IPS DF 19.7 (cell line): ENCODE data around the gene FOXRED1.
"Not testable (repeated sequence)": the region's sequence is repeated elsewhere in the genome, so short reads cannot be mapped to it uniquely, and the experiment has no call there.

ENCODE experiments used
- DNase-seq: peaks from one replicate; pipeline ENCODE4 v3.0.0-alpha.2; 2013; ENCODE audit warnings: low read depth, low spot score

FOXRED1 gene

DNA sequence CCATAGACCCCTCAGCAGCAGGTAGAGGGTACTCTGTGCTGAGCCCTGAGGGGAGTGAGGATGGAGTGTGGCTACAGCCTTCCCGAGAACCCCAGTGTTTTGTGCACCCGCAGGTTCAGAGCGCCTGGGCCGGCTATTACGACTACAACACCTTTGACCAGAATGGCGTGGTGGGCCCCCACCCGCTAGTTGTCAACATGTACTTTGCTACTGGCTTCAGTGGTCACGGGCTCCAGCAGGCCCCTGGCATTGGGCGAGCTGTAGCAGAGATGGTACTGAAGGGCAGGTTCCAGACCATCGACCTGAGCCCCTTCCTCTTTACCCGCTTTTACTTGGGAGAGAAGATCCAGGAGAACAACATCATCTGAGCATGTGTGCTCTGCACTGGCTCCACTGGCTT, 8.4 kb downstream of the FOXRED1 start:
- no peak for DNase-seq

DNA sequence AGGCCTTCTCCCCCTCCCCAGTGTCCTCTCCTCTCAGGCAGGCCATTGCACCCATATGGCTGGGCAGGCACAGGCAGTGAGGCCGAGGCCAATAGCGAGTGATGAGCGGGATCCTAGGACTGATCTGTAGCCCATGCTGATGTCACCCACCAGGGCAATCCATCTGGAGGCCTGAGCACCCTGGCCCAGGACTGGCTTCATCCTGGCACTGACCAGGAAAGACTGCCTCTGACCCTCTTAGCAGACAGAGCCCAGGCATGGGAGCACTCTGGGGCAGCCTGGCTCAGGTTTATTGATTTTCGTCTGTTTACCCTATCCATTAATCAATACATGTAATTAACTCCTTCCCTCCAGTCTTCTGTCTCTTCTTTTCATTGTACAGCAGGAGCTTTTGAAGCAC, 8.8 kb downstream of the FOXRED1 start:
- no peak for DNase-seq

DNA sequence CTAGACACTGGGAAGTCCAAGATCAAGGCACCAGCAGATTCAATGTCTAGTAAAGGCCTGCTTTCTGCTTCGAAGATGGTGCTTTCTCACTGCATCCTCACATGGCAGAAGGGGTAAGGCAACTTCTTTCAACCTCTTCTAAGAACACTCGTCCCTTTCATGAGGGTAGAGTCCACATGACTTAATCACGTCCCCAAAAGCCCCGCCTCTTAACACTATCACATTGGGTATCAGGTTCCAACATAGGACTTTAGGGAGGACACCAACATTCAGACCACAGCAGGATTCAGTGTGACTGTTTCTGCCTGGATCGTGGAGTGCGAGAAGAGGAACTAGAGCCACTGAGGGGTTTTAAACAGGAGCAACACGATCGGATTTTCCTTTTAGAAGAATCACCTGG, 10.2 kb downstream of the FOXRED1 start:
- DNase-seq, result no peak

DNA sequence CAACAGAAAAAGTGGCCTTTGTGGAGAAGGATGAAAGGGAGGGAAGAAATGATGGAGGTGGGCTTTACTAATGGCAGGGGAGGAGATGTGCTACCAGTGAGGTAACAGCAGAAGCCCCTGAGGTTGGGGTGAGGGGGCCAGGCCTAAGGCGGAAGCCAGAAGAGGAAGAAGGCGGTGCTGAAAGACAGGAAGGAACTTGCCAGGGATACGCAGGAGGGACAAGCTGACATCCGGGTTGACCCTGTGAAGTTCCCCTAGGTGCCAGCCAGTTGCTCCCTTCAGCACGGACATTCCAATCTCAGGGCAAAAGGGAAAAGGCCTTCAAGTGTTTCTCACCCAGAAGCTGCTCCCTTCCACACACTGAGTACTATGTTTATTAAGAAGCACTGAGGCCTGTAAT, 11.6 kb downstream of the FOXRED1 start:
- no peak for DNase-seq

DNA sequence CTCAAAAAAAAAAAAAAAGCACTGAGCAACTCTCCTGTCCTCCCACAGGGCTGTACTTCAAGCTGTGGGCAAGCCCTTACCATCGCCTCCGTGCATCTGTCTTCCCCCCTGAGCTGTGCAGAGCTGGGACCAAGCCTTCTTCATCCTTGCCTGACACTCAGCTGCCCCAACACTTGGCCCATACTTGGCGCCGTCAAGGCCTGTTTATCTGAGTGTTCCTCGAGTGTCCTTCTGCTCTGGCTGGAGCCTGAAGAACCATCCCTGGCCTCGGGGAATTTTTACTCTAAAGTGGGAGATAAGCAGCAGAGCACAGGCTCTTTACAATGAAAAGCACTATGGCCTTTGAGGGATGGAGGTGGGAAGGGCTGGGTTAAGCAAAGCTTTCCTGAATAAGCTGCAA, 12.3 kb downstream of the FOXRED1 start:
- no peak for DNase-seq

DNA sequence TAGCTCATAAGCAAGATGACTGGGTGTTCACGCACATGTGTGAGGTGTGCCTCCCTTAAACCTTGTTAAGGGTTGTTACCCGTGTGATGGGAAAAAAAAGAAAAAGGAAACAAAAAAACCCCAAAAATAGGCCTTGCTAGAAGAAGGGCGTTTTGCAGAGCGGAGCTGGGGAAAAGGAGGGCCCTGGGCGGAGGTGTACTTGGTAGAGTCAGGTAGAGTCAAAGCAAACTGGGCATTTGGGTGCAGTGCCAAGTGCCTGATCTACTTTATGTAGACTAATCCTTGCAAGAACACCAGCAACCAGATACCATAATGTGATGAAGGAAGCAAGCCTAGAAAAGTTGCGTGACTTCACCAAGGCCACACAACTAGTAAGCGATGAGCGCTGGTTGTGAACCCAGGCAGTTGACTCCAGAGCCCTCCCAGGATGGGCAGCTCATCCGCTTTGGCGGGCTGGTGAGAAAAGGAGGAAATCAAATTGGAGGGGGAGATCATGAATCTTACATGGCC, 12.8 kb downstream of the FOXRED1 start:
- no peak for DNase-seq

DNA sequence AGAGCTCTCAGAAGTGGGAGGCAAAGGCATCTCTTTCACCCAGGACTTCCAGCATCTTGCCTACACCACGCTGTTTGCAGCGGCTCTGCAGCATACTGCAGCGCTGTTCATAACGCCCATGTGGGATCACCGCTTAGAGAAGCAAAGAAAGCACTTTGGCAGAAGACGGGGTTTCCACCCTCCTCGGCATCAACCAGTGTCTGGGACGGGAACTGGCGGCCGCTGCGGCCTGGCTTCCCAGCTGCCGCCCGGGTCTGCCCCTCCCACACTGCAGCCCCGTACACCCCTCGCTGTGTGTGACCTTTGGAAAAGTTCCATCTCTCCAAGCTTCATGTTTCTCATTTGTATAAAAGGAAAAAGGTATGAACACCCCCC, 13.4 kb downstream of the FOXRED1 start:
- no peak for DNase-seq

DNA sequence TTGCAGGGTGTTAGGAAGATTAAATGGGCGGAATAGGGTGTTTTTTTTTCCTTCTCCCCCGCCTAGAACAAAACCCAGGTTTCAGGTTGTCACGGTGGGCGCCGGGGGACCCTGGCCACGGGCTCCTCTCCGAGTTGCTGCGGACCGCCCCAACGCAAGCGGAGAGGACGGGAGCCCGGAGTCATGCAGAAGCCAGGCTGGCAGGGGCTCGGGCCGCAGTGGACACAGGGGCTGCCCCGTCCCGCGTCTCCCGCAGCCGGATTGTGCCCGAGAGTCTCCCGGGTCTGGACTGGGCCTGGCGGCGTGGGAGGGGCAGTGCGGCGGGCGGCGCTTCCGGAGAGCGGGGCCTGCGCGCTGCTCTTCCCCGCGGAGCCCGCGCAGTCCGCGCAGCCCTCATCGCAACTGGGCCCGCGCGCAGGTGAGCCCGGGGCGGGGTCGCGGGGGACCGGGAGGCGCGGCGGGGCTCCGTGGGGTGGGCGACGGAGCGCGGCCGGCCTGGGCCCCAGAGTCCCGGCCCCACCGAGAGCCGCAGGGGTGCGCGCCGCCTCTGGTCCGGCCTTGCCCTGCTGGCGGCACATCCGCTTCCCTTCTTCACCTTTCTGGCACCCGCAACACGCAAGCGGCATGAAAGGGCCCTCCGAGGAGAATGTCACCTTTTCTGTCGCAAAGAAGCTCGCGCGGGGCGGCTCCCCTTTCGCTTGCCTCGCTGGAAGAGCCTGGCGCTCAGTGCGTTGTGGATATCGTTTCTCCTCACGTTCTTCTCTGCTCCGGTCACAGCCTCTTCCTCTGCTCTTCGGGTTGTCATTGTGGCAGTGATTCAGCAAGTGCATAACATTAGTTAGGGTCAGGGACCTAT, 14.0 kb downstream of the FOXRED1 start, which contains the start of gene TIRAP:
TSS of gene TIRAP (plus strand) at position 358 of the 856 bp plus-strand sequence. CDS start 7,802 bp downstream, outside the sequence.
- DNase-seq, result no peak

DNA sequence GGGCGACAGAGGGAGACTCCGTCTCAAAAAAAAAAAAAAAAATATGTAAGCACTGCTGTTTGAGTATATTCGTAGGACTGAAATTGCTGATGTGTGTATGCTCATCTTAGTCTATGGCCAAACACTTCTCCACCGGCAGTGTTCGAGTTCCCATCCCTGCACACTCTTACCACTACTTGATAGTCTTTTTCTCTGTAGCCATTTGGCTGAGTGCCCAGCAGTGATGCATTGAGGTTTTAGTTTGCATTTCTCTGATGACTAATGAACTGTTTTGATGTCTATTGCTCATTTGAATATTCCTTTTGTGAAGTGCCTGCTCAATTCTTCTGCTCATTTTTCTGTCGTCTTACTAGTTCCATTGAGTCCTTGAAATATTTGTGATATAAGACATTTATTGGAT, 15.9 kb downstream of the FOXRED1 start:
- DNase-seq, result no peak

DNA sequence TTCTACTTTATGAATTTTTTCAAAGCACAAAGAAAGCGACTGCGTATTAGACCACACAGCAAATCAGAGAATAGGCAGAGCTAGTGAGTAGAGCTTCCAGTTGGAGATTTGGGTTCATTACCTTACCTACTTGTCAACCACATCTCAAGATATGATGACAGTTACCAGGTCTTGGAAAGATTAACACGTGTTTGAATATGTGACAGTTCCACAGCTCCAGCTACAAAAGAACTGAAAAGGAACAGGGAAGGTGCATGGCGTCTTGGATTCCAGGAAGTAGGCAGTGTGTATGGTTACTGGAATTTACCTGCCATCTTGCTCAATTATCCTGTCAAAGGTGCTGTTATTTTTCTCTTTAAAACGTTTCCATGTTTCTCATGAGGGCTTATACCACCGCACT, 19.3 kb downstream of the FOXRED1 start:
- no peak for DNase-seq

DNA sequence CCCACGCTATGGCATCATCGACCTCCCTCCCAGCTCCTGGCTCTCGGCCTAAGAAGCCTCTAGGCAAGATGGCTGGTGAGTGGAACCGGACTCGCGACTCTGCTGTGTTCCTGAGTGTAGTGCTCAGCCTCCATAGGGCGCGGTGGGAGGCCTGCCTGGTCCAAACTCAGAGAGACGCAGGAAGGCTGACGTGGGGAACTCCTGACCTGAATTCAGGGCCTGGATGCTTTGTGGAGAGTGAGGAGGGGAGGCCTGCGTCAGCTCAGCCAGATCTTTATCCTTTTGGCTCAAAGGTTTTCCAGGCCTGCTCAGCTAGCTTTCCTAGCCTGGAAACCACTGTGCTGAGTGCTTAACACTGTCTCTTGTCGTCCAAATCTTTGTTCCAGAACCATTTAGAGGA, 21.9 kb downstream of the FOXRED1 start:
- no peak for DNase-seq

DNA sequence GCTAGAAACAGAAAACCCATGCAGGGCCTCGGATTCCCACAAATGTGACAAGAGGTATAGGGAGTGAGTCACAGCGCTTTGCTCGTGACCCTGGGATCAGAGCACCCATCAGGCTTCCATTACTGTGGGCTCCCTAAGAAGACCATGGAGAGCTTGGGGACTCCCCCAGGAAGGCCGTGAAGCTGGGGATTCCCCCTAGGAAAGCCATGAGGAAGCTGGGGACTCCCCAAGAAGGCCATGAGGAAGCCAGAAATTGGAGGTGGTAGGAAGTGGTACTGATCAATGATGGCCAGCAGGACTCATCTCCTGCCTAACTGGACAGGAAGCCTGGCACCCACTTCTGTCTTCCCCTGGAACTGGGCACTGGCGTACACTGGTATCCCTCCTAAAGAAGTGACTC, 24.8 kb downstream of the FOXRED1 start:
- no peak for DNase-seq

DNA sequence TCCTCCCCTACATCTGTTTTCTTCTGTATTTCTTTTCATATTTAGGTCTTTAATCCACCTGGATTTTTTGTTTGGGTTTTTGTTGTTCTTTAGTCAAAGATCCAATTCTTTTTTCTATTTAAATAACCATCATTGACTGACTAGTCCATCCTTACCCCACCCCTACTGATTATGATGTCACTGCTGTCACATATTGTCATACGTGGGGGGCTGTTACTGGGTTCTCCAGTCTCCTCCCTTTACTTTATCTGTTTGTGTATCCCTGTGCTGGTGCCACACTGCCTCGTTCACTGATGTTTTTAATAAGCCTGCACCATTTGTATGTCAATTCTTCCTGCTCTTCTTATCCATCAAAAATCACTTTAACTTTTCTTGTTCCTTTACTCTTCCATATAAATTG, 28.1 kb downstream of the FOXRED1 start:
- DNase-seq, result no peak

DNA sequence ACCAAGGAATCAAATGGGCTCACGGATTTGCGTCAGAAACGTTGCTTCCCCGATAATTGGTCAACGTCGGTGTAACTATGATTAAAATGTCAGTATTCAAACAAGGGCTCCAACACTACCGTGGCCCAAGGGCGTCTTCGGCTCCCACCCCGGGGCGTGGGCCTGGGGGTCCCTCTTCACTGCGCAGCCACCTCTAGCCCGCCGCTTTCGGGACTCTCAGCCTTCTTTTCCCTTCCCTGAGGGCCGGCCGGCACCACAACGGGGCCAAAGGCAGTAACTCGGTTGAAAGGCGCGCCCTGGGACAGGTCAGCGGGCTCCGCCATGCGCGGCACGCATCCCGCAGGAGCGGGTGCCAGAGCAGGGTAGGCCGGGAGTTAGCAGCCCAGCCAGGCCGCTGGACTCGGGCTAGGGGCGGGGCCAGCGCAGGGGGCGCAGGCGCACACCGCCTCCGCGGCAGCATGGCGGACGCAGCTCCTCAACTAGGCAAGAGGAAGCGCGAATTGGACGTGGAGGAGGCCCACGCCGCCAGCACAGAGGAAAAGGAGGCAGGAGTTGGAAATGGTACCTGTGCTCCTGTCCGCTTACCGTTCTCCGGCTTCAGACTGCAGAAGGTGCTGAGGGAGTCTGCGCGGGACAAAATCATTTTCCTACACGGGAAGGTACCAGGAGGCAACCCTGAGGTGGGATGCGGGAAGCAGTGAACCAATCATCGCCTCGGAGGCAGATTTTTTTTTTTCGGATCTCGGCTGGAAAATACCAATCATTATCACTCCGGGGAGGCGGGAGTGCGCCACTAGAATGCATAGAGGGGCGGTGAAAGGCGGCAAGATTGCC, 34.9 kb downstream of the FOXRED1 start, which contains the start of gene DCPS:
TSS of gene DCPS (plus strand) at position 438 of the 834 bp plus-strand sequence. CDS start at position 459, 21 bp downstream.
- DNase-seq, result peak; percentile 48

DNA sequence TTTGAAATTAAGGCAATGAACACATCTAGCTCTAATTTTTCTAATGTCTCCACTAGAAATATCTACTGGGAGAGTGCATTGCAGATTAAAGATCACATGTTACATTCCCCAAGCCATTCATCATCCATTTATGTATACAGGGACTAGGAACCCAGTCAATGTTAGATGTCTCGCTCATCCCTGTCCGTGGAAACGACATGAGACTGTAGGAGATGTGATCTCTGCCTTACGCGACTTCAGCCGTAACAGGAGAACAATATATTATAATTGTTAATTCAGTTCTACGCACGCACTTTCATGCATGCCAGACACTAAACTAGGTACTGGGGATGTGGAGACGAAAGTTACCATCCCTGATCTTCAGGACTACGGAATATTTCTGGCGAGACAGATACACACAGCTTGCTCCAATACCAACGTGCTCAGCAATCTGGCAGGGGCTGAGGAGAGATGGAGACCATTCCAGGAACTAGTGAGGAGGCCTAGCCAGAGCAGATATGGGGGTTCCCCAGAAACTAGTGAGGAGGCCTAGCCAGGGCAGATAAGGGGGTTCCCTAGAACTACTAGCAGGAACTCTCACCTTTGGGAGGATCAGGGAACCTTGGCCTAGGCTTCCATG, 35.6 kb downstream of the FOXRED1 start:
- no peak for DNase-seq

DNA sequence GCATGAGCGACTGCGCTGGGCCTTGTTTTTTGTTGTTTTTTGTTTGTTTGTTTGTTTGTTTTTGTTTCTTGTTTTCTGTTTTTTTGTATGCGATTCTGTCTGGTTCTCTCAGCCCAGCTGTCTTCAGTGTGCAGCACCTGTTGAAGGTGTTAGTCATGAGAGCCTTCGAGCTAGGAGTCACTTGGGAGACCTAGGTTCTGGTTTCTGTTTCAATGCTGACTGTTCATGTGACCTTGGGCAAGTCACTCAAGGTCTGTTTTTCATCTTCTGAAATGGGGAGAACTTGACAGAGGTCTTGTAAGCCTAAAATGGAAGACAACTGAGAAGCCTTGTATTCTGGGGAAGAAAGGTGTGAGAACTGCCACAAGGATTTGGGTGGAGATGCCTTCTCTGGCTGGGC, 36.7 kb downstream of the FOXRED1 start:
- DNase-seq, result no peak

DNA sequence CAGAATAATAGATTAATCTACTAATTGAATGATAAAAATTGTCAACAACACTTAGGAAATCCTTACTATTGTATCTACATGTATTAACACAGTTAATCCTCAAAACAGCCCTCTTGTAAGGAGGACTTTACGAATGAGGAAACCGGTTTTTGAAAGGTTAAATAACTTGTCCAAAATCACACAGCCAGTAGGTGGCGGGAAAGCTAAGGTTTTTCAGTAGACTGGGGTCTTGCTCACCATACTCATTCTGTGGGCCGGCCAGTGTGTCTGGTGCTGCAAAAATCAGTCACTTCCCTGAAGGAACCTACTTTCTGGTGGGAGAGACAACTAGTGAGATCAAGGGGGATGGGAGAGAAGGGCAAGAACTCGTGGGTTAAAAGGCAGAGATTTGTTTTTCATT, 38.8 kb downstream of the FOXRED1 start:
- peak; percentile 28 for DNase-seq

DNA sequence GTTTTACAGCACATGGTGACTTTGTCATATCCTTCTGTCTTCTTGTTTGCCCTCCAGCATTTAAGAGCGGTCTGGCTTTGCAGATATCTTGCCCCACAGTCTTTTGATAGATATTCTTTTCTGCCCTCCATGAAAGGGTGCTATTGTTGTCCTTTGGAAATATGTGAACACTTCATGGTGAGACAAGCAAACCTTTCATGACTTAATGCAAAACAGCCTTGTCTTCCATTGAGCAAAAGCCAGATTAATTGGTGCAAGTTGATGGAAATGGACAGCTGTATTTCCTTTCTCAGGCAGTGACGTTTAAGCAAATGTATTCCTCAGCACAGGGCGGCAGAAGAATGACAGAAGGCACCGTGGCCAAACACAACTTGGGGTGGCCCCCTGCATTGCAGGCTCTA, 39.3 kb downstream of the FOXRED1 start:
- DNase-seq, result no peak

DNA sequence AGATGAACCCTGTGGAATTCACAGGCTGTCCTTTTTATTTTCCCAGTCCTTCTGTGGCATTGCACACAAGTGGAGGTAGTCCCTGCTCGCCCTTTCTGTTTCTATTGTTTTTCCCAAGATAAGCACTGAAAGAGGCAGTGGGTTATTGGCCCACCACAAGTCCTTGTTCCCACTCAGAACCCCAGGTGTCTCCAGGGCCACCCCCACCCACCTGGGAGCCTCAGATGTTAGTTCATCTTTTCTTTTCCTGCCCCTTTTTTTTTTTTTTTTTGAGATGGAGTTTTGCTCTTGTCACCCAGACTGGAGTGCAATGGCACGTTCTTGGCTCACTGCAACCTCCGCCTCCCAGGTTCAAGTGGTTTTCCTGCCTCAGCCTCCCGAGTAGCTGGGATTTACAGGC, 39.8 kb downstream of the FOXRED1 start:
- DNase-seq, result not testable (repeated sequence)

DNA sequence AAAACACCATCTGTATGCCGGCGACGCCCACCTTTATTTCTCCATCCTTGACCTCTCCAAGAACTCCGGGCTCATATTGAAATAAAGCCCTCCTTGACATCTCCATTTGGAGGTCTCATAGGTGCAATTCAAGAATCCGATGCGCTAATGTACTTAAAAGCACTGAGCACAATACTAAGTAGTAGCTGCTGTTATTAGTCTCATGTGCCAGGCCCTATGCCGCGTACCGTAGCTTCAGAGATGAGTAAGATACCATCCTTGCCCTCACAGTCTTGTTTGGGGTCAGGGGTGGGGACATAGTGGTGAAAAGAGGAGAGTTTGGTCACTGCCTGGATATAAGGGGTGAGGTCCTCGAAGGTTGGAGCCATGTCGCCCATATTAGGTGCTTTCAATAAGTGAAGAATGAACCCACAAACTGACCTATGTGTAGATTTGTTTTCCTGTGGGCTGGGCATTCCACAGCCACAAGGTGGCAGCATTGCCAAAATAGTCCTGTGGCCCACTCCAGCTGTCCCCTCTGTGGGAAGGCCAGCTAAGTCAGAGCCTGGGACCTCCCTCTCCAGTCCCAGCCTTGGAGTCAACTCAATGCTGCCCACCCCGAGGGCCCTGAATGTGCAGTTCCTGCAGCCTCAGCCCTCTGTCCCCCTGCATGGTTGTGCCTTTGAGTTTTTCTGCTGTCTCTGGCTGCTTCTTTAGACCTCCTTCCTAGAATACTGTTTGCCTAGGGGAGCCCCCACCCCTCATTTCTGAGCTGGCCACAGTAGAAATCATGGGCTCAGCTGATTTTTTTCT, 41.4 kb downstream of the FOXRED1 start:
- peak; percentile 38 for DNase-seq

DNA sequence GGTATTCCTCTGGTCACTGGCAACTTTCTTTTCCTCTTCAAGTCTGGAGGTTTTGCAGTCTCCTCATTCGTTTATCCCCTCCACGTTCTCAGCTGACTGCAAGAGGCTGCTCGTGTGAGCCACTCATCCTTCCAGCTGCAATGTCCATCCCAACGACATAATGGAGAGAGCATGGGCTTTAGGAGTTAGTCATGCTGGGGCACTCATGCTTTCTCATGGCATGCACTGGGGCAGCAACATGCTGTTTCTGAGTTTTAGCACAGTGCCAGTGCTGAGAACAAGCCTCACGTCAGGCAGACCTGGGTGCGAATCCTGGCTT, 42.0 kb downstream of the FOXRED1 start:
- DNase-seq, result no peak
